NCI-H526 (cell line): ENCODE data around the gene B3GLCT.

Source experiments
- DNase-seq, 2 experiments: peaks; one replicate each; lab custom pipeline; 2025; lab: John Stamatoyannopoulos, UW

B3GLCT gene

DNA sequence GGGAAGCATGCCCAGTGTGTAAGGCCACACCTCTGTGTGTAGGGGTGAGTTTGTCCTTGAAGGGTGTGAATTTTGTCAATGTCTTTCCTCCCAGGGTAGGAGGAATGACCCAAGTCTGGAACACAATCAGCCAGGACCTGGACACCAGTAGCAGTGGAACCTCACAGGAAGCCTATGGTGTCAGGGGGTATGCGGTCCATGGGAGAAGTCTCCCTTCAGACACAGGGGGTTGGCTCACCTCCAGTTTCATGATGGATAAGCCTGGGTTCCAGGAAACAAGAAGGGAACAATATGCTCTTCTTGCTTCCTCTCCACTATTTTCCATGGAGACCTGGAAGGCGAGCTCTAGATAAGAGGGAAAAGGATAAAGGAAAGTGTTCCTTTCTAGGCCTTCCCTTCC lies 23.9 kb downstream of the B3GLCT start:
- no peak for DNase-seq

DNA sequence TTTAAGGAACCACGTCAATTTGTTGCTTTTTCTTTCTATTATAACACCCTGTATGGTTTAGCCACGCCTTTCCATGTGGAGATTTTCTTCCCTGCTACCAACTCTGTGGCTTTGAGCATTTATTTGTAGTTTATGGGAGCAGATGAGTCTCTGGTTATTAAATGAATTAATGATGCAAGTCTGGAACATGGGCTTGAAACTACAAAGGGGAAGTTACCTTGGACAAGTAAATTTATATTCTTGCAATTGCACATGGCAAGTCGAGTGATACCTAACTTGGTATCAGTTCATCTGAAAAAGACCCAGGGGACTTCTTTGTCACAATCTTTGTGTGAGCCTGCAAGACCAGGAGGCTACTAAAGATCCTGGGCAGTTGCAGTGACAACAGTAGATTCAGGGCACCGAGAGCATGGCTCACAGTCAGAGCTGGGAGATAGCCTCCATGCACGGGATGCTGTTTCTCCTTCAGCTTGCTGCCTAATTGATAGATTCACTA lies 24.4 kb downstream of the B3GLCT start:
- DNase-seq, result no peak

GRCh38 chr13:31224963-31225559 lies 25.3 kb downstream of the B3GLCT start:
- DNase-seq, result no peak

DNA sequence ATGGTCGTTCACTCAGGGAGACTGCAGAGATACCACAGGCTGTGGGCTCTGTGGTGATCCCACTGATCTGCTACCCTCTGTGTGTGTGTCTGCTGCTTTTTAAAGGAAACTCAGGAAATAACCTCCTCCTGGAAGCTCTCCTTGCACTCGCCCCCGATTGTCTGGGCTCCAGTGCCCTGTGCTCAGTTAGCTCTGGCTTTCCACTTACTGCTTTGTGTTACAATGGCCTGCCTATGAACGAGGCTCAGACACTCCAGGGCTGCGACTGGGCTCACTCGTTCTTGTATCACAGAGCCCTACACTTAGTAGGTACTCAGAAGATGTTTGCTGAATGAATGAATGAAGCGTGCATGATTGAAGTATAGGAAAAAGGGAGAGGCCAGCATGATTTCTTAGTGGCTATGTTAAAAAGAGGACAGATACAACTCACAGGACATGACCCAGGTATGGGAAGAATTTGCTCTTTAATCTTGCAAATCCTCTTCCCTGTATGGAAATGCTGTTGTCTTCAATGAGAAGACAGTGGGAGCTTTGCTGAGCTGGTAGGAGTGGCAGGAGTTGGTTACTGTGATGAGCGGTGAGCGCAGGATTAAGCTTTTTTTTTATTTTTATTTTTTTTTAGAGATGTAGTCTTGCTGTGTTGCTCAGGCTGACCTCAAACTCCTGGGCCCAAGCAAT lies 26.4 kb downstream of the B3GLCT start:
- DNase-seq, result no peak

DNA sequence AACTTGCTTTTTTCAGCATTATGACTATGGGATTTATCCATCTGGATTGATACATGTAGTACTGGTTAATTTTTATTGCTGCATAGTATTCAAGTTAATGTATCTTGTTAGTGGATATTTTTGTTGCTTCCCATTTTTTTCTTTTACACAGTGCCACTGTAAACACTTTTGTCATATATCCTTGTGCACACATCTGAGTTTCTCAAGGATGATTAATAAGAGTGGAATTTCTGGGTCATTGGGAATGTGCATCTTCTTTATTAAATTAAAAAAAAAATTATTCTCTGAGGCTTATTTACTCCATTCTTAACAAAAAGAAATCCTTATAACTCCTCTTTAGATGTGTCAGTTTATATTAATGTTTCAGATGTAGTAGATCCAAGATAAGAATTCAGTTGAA lies 27.3 kb downstream of the B3GLCT start:
- no peak for DNase-seq

GRCh38 chr13:31227870-31228269 lies 28.1 kb downstream of the B3GLCT start:
- no peak for DNase-seq

DNA sequence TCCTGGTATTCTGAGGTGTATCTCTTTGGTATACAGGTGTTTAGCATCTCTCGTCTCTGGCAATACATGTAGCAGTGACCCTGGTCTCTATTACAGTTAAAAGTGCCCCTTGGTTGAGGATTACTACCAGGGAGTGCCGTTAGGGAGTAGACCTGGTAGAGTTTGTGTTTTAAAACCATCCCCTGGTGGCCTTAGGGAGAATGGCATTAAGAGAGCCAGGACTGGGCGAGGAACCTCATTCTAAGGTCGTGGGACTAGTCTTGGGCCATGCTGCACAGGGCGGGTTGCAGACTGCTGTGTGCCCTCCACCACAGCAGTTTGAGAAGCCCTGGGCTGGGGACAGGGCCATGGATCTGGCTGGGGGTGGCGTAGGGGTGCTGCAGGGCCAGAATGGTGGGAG lies 35.0 kb downstream of the B3GLCT start:
- peak in 1 of 2 experiments; percentile 25 for DNase-seq

GRCh38 chr13:31236211-31236786 lies 36.5 kb downstream of the B3GLCT start:
- peak; percentile 36 to 77 for DNase-seq

GRCh38 chr13:31240921-31241320 lies 41.1 kb downstream of the B3GLCT start:
- DNase-seq, result no peak

DNA sequence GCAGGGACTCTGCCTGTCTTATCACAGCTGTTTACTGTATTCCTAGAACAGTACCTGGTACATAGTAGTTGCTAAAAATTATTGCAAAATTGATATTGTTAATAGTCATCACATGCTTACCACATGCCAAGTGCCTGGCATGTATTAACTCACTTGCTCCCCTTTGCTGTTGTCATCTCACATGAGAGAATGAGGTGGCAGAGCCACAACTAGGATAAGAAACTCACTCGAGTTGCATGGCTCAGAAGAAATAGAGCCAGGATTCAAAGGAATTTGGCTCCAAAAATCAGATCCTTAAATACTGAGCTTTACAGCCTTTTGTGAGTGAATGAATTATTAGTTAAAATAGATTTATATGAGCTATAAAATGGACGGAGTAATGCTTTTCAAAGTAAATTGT lies 42.6 kb downstream of the B3GLCT start:
- no peak for DNase-seq

- DNase-seq, result no peak
These were observed 43.1 kb downstream of the B3GLCT start for GRCh38 chr13:31242916-31243315.

GRCh38 chr13:31245598-31246373 lies 46.0 kb downstream of the B3GLCT start:
- DNase-seq, result peak; percentile 29 to 57

DNA sequence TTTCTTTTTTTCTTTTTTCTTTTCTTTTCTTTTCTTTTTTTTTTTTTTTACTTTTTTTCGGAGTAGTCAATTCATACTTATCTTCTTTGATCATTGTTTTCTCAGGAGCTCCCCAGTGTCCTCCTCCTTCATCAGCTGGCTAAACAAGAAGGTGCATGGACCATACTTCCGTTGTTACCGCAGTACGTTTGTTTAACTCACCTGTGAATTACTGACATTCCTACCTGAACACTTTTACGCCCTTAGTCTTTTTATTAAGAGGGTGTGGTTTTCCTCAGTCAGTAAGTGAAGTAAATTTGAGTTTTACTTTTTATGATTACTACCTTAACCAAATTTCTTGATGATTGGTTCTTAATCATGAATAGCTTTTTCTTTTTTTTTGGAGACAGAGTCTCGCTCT lies 47.1 kb downstream of the B3GLCT start:
- DNase-seq, result no peak

DNA sequence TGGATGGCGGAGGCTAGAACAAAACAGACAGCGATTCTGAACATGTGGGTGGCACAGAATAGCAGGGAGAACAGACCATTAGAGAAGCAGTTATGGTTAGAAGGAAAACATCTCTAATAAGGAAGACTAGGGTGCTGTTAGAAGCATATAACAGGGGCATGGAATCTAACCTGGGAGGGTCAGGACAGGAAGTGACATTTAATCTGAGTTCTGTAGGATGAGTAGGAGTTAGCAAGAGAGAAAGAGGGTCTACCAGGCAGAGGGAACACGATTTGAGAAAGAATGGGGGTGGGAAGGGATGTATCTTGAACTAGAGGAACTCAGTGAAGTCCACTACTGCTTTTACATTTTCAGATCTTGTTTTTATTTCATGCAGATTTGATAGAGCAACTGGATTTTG lies 48.6 kb downstream of the B3GLCT start:
- DNase-seq, result no peak

GRCh38 chr13:31248965-31249539 lies 49.3 kb downstream of the B3GLCT start:
- no peak for DNase-seq

DNA sequence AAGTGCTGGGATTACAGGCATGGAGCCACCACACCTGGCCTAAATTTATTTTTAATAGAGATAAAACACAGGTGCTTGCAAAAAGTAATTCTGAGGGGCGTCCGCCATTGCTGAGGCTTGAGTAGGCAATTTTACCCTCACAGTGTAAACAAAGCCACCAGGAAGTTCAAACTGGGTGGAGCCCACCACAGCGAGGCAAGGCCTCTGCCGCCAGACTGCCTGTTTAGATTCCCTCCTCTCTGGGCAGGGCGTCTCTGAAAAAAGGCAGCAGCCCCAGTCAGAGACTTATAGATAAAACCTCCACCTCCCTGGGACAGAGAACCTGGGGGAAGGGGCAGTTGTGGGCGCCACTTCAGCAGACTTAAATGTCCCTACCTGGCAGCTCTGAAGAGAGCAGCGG lies 50.7 kb downstream of the B3GLCT start:
- DNase-seq, result no peak

GRCh38 chr13:31261241-31261640 lies 61.5 kb downstream of the B3GLCT start:
- DNase-seq, result no peak

DNA sequence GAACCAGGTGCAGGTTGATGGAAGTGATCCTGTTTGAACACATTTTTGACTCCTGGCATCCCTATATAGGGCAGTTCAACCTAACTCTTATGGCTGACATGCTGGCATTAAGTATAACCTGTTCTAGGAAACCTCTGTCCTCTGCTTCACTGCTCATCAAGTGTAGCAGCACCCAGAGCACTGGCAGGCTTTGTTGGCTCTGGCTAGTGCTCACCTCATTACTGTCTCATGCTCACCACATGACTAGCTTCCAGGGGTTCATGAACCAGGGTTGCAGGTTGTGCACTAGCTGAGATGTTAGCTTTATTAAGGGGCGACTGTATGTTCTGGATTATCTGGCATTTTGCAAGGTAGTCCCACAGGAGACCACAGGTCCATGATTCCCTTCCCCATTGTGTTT lies 63.6 kb downstream of the B3GLCT start:
- DNase-seq, result no peak

DNA sequence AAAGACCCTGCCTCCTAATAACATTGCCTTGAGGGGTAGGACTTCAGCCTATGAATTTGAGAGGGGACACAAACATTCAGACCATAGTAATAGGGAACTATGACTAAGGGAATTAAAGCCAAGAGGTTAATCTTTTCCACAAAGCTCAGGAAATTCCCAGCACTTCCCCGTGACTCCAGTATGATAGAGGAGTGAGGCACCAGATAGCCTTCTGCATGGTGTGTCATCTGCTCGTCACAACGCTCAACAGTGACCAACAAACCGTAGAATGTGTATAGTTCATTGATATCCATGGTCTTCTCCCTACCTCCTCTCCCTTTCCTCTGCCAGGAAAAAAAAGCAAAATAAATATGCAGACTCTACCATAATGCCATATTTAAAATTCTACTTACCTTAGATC lies 64.4 kb downstream of the B3GLCT start:
- DNase-seq, result no peak

- DNase-seq, result no peak
These were observed 67.5 kb downstream of the B3GLCT start for GRCh38 chr13:31267126-31267784.

GRCh38 chr13:31274390-31274789 lies 74.6 kb downstream of the B3GLCT start:
- no peak for DNase-seq

DNA sequence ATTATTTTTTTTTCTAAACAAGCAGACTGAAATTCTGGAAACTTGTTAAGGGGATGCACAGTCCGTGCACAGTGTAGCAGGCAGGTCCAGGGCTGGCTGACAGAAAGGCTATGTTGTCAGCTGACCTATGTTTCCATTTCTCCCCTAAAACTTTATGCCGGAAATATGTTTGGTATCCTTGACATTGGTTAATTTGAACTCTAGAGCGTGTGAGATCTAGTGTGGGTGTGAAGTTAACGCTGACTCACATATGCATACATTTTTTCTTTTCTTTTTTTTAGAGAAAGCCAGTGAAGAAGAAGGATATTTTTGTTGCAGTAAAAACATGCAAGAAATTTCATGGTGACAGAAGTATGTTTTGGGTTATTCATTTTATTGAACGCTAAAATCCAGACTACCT lies 76.6 kb downstream of the B3GLCT start:
- no peak for DNase-seq
